ENCODE data around the gene ARHGAP24.

- TF ChIP-seq CTCF (IDR thresholded peaks at IDR 0.05) (no peak), POLR2A (IDR thresholded peaks at IDR 0.05) (no peak)
Observed at GRCh38 chr4:85724791-85725563, 250.0 kb downstream of the ARHGAP24 start.

Measured in right lobe of liver (tissue), 4 donors.